Hematopoietic multipotent progenitor cell treated with erythropoietin and hydrocortisone succinate and interleukin-3 and kit ligand, for 15 days (in vitro differentiated cells): Measurements from ENCODE around the gene KCTD3.

ENCODE experiments used
- DNase-seq: peaks from one replicate; pipeline ENCODE4 v3.0.0-alpha.2; 2015; ENCODE audit warnings: low spot score

The KCTD3 gene

DNA sequence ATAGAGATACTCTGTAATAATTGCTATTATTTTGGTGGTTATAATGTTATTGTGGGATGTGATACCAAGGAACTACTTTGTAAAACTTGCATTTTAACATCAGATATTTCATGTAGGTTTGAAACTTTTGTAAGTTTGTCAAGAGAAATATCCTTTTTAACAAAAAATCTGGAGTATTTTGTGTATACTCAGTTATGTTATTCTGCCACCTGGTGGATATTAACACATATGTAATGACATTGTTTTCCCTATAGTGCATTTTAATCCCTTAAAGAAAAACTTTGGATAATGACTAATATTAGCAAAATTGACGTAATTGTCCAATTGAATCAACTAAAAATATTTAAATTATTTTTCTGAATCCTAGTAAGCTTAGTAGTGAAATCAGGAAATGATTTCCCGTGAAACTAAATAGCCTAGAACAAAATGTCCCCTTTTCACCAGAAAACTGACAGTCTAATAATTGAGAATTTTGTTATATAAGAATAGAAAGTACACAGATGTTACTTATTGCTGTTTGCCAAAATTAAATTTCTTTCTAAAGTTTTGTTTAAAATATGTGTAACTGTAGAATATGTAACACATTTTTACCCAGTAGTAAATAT lies 39.6 kb downstream of the KCTD3 start:
- DNase-seq, result peak; percentile 17

- DNase-seq, result no peak
These were observed 40.3 kb downstream of the KCTD3 start for GRCh38 chr1:215607412-215607811.

DNA sequence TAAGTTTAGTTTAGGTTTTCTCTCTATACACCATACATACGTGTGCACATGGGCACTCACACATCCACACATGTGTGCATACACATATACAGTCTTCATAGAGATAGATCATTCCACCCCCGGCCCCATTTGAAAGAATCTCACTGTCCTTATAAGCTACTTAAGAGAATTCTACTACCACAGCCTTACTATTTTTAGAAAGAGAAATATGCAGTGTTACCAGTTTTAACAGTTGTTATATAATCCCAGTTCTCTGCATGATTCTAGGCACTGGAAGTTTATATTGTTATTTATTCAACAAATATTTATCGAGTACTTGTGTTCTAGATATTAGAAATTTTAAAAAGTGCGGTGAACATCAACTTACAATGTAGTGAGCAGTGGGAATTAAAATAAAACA lies 41.5 kb downstream of the KCTD3 start:
- no peak for DNase-seq

GRCh38 chr1:215612391-215612790 lies 45.3 kb downstream of the KCTD3 start:
- DNase-seq, result no peak

DNA sequence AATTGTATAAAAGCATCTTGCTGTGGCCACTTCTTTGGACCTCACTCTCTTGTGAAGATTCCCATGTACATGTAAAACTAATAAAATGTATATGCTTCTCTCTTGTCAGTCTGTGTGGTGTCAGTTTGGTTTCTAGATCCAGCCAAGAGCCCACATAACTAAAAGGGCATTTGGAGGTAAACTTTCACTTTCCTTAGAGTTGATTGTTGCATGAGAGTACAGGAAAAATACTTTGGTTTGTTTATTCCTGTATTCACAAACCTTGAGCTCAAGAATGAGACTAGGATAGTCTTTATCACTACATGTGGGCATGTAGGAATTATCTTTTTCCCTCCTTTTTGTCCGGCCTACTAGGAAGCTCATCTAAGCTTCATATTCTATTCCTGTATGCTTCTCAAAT lies 50.9 kb downstream of the KCTD3 start:
- DNase-seq, result no peak

GRCh38 chr1:215623162-215623561 lies 56.1 kb downstream of the KCTD3 start:
- no peak for DNase-seq

DNA sequence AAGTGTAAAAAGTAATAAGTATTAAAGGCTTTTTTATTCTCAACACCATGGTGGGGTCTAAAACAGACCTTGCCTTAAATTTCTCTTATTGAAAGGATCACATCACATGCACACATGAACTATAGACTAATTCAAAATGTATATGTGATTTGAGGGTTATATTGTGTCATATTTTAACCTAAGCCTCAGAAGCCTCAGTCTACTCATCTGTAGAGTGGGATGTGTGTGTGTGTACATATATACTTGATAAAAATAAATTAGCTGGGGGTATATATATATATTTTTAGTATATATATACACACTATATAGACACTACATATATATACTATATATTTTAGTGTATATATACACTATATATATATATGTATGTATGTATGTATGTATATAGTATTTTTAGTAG lies 58.8 kb downstream of the KCTD3 start:
- no peak for DNase-seq

DNA sequence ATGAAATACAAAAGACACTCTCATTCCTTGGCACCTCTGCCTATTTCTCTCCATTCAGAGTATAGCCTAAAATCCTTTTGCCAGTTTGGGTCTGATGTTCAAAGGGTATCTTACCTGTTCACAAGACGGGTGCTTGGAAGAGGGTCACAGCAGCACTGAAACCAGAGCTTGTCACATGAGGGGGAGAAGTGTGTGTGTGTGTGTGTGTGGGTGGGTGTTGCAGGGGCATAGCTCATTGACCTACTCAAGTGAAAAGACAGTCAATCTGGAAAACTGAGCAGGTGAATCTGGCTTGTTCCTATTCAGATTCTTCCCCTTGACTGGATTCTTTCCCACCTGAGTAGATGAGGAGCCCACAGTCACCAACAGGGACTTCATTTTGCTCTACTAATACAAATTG lies 63.9 kb downstream of the KCTD3 start:
- no peak for DNase-seq

DNA sequence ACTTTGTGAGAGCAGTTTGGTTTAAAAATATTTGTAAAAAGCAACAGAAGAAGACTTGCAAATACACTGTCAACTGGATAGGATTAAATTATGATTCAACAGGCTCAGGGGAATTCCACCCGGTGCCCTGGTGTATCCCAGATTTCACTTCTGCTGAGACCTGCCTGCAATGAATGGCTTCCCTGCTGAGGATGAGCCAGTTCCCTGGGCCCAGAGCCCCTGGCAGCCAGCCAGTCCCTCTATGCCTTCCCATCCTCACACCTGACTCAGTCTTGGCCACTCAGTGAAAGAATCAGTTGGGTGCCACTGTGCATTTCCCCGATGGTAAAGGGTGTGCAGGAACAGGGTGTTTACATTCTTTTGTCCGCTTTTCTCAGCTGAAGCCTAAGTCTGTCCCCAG lies 64.4 kb downstream of the KCTD3 start:
- DNase-seq, result no peak

GRCh38 chr1:215635827-215636226 lies 68.7 kb downstream of the KCTD3 start:
- DNase-seq, result no peak

GRCh38 chr1:215636258-215636965 lies 69.3 kb downstream of the KCTD3 start:
- no peak for DNase-seq

DNA sequence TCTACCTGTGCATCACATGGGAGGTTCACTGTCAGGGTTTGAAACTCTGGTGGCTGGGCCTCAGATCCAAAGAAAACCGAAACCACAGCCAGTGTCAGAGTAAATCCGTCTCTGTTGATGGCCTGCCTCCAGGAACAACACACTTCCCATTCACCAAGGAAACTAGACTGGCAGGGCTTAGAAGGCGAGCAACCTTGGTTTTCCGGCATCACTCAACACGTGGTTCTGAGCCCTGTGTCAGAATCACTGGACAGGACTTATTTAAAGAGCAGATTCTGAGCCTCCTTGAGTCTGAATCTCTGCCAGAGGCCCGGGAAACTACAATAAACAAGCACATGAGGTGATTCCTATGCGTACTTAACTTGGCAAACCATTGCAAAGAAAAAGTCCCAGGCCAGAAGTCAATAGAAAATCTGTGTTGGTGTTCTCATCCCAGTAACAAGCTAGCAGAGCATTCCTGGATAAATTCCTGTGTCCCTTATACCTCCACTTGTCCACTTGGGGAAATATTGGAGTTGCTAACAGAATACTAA lies 70.0 kb downstream of the KCTD3 start:
- DNase-seq, result no peak

- no peak for DNase-seq
These were observed 73.5 kb downstream of the KCTD3 start for GRCh38 chr1:215640429-215641148.

- no peak for DNase-seq
These were observed 76.7 kb downstream of the KCTD3 start for GRCh38 chr1:215643592-215644321.

DNA sequence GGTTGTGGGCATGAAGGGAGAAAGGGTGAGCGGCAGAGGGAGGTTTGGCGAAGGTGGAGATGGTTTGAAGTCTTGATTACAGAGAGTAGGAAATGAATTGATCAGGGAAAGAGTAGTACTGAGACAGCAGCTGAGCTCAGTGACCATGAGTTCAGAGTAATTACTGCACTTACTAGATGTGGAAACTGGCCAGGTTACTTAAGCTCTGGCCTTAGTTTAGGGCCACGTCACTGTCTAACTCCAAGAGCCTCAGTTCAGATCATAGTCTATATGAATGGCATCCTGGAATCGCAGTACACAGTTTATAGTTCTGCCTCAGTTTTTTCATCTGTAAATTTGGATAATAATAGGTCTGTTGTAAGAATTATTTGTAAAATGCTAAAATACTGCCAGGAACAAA lies 78.1 kb downstream of the KCTD3 start:
- DNase-seq, result no peak

GRCh38 chr1:215645861-215646260 lies 78.8 kb downstream of the KCTD3 start:
- DNase-seq, result no peak

GRCh38 chr1:215647738-215648137 lies 80.6 kb downstream of the KCTD3 start:
- DNase-seq, result no peak

- DNase-seq, result no peak
These were observed 81.9 kb downstream of the KCTD3 start for GRCh38 chr1:215648957-215649356.

- no peak for DNase-seq
These were observed 83.5 kb downstream of the KCTD3 start for GRCh38 chr1:215650446-215651149.

- DNase-seq, result no peak
These were observed 84.8 kb downstream of the KCTD3 start for GRCh38 chr1:215651867-215652266.

GRCh38 chr1:215652371-215652770 lies 85.3 kb downstream of the KCTD3 start:
- no peak for DNase-seq

DNA sequence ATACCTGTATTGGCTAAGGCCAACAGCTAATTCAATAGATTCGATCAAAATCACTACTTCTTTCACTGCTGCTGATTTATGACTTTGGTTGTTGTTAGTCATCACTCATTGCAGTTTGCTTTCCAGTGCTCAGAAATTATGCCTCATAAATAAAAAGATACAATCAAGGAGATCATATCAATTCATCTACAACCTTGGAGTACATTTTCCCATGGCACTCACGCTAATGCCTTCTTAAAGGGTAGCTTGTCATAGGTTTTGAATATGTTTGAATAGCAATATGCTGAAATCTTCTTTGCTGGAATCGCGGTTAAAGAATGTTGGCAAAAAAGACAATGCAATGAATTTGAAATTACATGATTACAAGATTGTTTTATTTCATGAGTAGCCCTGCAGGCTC lies 89.9 kb downstream of the KCTD3 start:
- no peak for DNase-seq
